NCI-H526 (cell line): ENCODE data around the gene SLC5A4.
"Not testable (repeated sequence)": the region's sequence is repeated elsewhere in the genome, so short reads cannot be mapped to it uniquely, and the experiment has no call there.

ENCODE experiments used
- DNase-seq, 2 experiments: peaks; one replicate each; lab custom pipeline; 2025; lab: John Stamatoyannopoulos, UW

Gene SLC5A4

GRCh38 chr22:32199961-32200360 is 55.2 kb downstream of the SLC5A4 start:
- DNase-seq, result no peak

- DNase-seq, result no peak
These were observed 55.8 kb downstream of the SLC5A4 start for GRCh38 chr22:32199341-32199740.

DNA sequence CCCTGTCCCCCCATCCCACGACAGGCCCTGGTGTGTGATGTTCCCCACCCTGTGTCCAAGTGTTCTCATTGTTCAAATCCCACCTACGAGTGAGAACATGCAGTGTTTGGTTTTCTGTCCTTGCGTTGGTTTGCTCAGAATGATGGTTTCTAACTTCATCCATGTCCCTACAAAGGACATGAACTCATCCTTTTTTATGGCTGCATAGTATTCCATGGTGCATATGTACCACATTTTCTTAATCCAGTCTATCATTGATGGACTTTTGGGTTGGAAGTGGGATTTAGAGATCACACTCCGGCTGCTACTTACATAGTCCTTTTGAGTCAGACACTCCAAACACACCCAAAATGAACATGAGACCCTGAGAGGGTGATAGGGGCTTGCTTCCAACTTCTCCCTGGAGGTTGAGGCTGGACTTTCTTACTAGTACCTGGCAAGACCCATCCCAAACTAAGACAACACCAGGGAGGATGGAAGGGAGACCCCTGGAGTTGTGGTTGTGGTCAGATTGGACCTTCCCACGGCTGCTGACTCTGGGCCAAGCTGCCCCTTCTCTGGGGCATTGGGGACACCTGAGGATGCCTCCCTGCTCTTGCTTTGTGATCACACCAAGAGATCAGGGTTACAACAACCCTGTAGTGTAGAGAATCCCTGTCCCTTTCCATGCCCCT is 57.5 kb downstream of the SLC5A4 start:
- not testable (repeated sequence) for DNase-seq

DNA sequence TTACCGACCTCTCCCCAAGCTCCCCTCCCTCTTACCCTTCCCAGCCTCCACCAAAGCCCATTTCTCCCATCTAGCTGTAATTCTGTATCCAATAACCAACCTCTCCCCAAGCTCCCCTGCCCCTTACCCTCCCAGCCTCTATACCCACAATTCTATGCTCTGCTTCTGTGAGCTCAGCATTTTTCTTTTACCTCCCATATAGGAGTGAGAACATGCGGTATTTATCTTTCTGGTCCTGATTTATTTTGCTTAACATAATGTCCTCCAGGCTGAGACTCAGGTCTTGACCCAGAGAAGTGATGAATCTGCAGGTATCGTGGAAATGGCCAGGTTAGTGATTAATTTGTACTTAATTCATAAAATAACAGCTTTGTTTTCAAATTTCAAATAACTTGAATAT is 59.2 kb downstream of the SLC5A4 start:
- not testable (repeated sequence) for DNase-seq

DNA sequence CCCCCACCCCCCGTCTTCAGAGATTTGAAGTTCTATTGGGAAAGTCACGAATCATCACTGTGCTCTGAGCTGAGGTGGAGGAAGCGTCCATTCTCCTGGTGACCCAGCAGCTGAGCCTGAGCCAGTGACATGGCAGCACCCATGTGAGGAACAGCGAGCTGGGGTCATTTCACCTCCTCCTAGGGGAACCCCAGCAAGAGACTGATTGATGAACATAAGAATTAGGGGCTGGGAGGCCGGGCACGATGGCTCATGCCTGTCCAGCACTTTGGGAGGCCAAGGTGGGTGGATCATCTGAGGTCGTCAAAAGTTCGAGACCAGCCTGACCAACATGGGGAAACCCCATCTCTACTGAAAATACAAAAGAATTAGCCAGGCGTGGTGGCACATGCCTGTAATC is 61.8 kb downstream of the SLC5A4 start:
- DNase-seq, result not testable (repeated sequence)

GRCh38 chr22:32191021-32191420 is 64.1 kb downstream of the SLC5A4 start:
- not testable (repeated sequence) for DNase-seq

GRCh38 chr22:32185821-32186220 is 69.3 kb downstream of the SLC5A4 start:
- DNase-seq, result no peak

DNA sequence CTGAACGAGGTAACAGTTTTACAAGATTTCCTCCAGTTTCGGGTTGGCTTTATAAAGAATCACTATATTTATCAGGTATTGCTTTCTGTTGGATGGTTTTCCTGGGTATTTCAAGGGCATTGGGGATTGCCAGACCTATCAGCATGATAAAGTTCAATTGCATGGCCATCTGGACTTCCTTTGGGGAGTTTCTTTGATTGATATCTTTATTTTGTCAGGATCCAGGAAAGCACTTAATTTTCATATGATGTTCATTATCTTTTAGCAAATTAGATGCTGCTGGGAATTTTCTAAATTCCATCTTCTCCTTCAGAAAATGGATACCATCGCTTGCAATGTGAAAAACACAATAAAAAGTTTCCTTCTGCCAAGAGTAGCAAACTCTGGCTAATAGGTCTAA is 71.5 kb downstream of the SLC5A4 start:
- no peak for DNase-seq

DNA sequence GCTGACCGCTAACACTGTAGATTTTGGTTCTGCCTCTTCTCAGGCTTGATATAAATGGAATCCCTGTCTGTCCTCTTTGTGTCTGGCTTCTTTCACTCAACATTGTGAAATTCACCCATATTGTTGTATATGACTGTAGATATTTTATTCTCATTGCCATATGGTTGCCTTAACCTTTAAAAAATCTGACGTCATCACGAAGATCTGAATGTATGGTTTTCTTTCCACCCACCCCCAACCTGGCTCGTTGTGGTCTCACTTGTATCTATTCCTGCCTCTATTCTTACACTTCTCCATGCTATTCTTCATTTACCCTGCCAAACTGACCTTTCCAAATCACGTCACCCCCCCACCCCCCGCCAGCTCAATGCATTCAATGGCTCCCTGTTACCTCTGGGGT is 74.1 kb downstream of the SLC5A4 start:
- no peak for DNase-seq

DNA sequence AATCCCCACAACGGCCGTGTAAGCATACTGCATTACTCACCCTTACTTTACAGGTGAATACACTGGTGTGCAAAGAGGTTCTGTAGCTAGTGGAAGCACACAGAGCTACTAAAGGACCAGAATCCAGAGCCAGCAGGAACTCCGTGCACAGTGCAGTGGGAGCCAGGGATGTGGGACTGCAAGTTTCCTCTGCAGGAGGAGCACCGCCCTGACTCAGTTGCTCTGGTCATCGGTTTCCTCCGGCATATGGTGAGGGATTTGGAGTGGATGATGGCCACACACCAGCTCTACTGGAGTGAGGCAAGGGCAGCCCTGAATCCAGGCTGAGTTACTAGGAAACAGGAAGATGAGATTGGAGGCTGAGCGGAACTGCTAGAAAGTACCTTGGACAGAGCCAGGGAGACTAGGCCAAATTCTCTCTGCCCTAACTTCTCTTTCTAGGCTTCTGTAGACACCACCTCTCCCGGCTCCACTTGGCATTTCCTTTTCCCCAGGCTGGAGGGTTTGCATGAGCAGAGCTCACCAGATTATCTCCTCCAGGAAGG is 77.9 kb downstream of the SLC5A4 start:
- DNase-seq, result no peak

GRCh38 chr22:32175683-32176644 is 79.2 kb downstream of the SLC5A4 start:
- DNase-seq, result peak in 1 of 2 experiments; percentile 50

DNA sequence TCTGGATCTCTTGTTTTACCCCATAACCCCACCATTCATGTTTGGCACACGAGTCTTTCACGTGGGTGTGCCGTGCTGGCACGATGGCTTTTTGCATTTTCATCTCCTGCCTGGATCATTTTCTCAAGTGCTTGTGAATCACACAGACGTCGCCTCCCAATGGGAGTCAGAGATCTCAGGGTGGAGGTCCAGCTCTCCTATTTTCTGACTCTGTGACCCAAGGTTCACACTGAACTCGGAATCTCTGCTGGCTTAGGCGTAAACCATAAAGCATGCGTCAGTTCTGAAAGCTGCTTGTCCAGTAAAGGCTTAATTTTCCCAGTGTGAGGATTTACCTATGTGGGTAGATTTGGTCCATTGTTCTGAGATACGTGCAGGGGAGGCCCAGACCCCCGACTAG is 80.0 kb downstream of the SLC5A4 start:
- DNase-seq, result no peak
